ENCODE measurements around the gene LMAN2.

GRCh38 chr5:177297922-177298321 lies 53.5 kb downstream of the LMAN2 start:
- TF ChIP-seq POLR2AphosphoS5 (IDR thresholded peaks at IDR 0.05; ENCODE audit: low read depth), result no peak
- no peak for TF ChIP-seq CTCF (conservative IDR thresholded peaks at IDR 0.05; ENCODE audit: low read depth in 2 of 2)
- no peak for TF ChIP-seq EZH2phosphoT487 (IDR thresholded peaks at IDR 0.05; ENCODE audit: unreplicated experiment)
- TF ChIP-seq REST (IDR thresholded peaks at IDR 0.05; ENCODE audit: unreplicated experiment), result no peak

Measured in GM23338 (cell line).